HL-60 (cell line): ENCODE data around the gene CLEC18A.

Experiments
- DNase-seq, 2 experiments: peaks; one replicate each; pipeline ENCODE4 v3.0.0-alpha.2; 2010 to 2020; ENCODE audit warnings: low read depth in 1 of 2, low spot score in 1 of 2
- H3K27ac ChIP-seq: fragments of 250-450 bp; sonication (Bioruptor Pico); replicated peaks from 2 replicates; pipeline ENCODE4 v1.5.1; 2020; ENCODE audit warnings: mild to moderate bottlenecking, moderate library complexity
- H3K27me3 ChIP-seq: fragments of 250-450 bp; sonication (Bioruptor Pico); 2 replicates; pipeline ENCODE4 v1.5.1; 2021; ENCODE audit warnings: mild to moderate bottlenecking, moderate library complexity; ENCODE audit not compliant: insufficient read depth, poor library complexity, severe bottlenecking
- H3K4me3 ChIP-seq: replicated peaks from 2 replicates; pipeline ENCODE4 v1.5.1; 2011; ENCODE audit warnings: mild to moderate bottlenecking, control low read depth, low read length; ENCODE audit not compliant: insufficient read depth
- CTCF ChIP-seq: IDR thresholded peaks from one replicate; pipeline ENCODE4 v1.5.1; 2011; ENCODE audit warnings: low read length, control low read depth, inconsistent platforms; ENCODE audit not compliant: insufficient read depth
- GABPA ChIP-seq: IDR thresholded peaks from 2 replicates; pipeline ENCODE4 v1.6.1; 2012; ENCODE audit warnings: low read depth
- POLR2AphosphoS5 ChIP-seq: IDR thresholded peaks from 2 replicates; pipeline ENCODE4 v1.6.1; 2012; ENCODE audit warnings: low read depth
- REST ChIP-seq: IDR thresholded peaks from 2 replicates; pipeline ENCODE4 v1.6.1; 2012; ENCODE audit warnings: low read depth; ENCODE audit not compliant: insufficient replicate concordance
- SPI1 ChIP-seq: IDR thresholded peaks from 2 replicates; pipeline ENCODE4 v1.6.1; 2012; ENCODE audit warnings: low read depth, mild to moderate bottlenecking, borderline replicate concordance

Gene CLEC18A

GRCh38 chr16:69934044-69934443 is 17.1 kb upstream of the CLEC18A start:
- no peak overlapping the region for H3K27ac ChIP-seq
- DNase-seq: no peak
- TF ChIP-seq POLR2AphosphoS5 (no peak), CTCF (no peak), REST (no peak), GABPA (no peak), SPI1 (no peak)
- no peaks in the 10 kb centered on the region for H3K27me3 ChIP-seq
- no peak overlapping the region for H3K4me3 ChIP-seq

- no peak overlapping the region for H3K4me3 ChIP-seq
These were observed 16.4 kb upstream of the CLEC18A start for GRCh38 chr16:69934751-69935150.

GRCh38 chr16:69935278-69935711 is 15.8 kb upstream of the CLEC18A start:
- no peak overlapping the region for H3K27ac ChIP-seq
- TF ChIP-seq POLR2AphosphoS5 (no peak), SPI1 (no peak), CTCF (no peak), REST (no peak), GABPA (no peak)
- no peak for DNase-seq
- H3K4me3 ChIP-seq: no peak overlapping the region
- no peaks in the 10 kb centered on the region for H3K27me3 ChIP-seq

More at GRCh38 chr16:69934751-69935150, 16.4 kb upstream of the CLEC18A start:
- H3K27ac ChIP-seq: no peak overlapping the region
- H3K27me3 ChIP-seq: no peaks in the 10 kb centered on the region
- DNase-seq: no peak
- no peak for TF ChIP-seq REST
- no peak for TF ChIP-seq CTCF
